H1 (cell line): ENCODE measurements around the gene ZNF654. TPM values are rescaled to one million over a fixed set of nuclear protein-coding genes. Genes with fewer than 3 reads are reported as not detected.

Experiments
- CTCF ChIA-PET: fragments of 300-600 bp; sonication (Branson Sonifier 250); formaldehyde crosslinking; loops from one replicate; lab custom pipeline; 2021; ENCODE audit not compliant: partially characterized antibody; lab: Charles Lee
- POLR2A ChIA-PET: fragments of 300-600 bp; sonication (Branson Sonifier 250); formaldehyde crosslinking; loops from one replicate; lab custom pipeline; 2021; ENCODE audit warnings: inconsistent platforms; ENCODE audit not compliant: partially characterized antibody; lab: Charles Lee
- DNase-seq, 2 experiments: peaks; one replicate each; pipeline versions ENCODE4 v3.0.0 to v3.0.0-alpha.2; 2010 to 2022; ENCODE audit warnings: low spot score in 2 of 2, low read depth in 1 of 2, mixed read lengths in 1 of 2
- FAIRE-seq: peaks from 2 replicates; lab custom pipeline; 2011; peaks lifted over from hg19 to GRCh38; lab: Jason Lieb, UNC
- H2AFZ ChIP-seq: 2 replicates; pipeline ENCODE4 v1.8.1; 2012; ENCODE audit warnings: low read length, inconsistent platforms
- H2AK5ac ChIP-seq: 2 replicates; pipeline ENCODE4 v1.6.1; 2013; ENCODE audit warnings: low read depth, low read length
- H2BK120ac ChIP-seq: replicated peaks from 2 replicates; pipeline ENCODE3; 2013; ENCODE audit warnings: low read depth, low read length, inconsistent platforms
- H2BK12ac ChIP-seq: 2 replicates; pipeline ENCODE4 v1.6.1; 2013; ENCODE audit warnings: low read depth, low read length
- H2BK15ac ChIP-seq: 2 replicates; pipeline ENCODE4 v1.6.1; 2013; ENCODE audit warnings: low read length
- H2BK20ac ChIP-seq: 2 replicates; pipeline ENCODE4 v1.6.1; 2013; ENCODE audit warnings: low read length
- H2BK5ac ChIP-seq: 2 replicates; pipeline ENCODE4 v1.6.1; 2013; ENCODE audit warnings: low read depth, low read length
- H3K14ac ChIP-seq: 2 replicates; pipeline ENCODE4 v1.6.1; 2013; ENCODE audit warnings: inconsistent platforms; ENCODE audit not compliant: insufficient read length
- H3K18ac ChIP-seq: 2 replicates; pipeline ENCODE4 v1.6.1; 2013; ENCODE audit warnings: low read length; ENCODE audit errors: extremely low read depth
- H3K23ac ChIP-seq: 2 replicates; pipeline ENCODE4 v1.6.1; 2013; ENCODE audit warnings: inconsistent platforms; ENCODE audit not compliant: insufficient read length
- H3K23me2 ChIP-seq: 2 replicates; pipeline ENCODE4 v1.6.1; 2013; ENCODE audit warnings: low read depth, low read length
- H3K27ac ChIP-seq: 2 replicates; pipeline ENCODE4 v1.6.1; 2011; ENCODE audit warnings: low read depth, low read length, inconsistent platforms
- H3K27me3 ChIP-seq, 4 experiments: replicated peaks in 1 of 4; 1 replicate in 1 of 4; 2 replicates in 3 of 4; pipeline versions ENCODE4 v1.6.1 to v1.8.1; 2011 to 2013; ENCODE audit warnings: low read length in 3 of 4, mild to moderate bottlenecking in 3 of 4, inconsistent platforms in 2 of 4, mixed read lengths in 2 of 4, moderate library complexity in 1 of 4; ENCODE audit not compliant: control insufficient read depth in 3 of 4, insufficient read depth in 3 of 4; ENCODE audit errors: extremely low read depth in 1 of 4
- H3K36me3 ChIP-seq, 4 experiments: 2 replicates each; pipeline versions ENCODE4 v1.6.1 to v1.8.1; 2011 to 2013; ENCODE audit warnings: mild to moderate bottlenecking in 4 of 4, low read length in 3 of 4, moderate library complexity in 2 of 4, control low read depth in 1 of 4, inconsistent platforms in 1 of 4; ENCODE audit not compliant: insufficient read depth in 4 of 4, control insufficient read depth in 2 of 4
- H3K4ac ChIP-seq: replicated peaks from 2 replicates; pipeline ENCODE3; 2013; ENCODE audit warnings: low read length, low read depth, mixed read lengths, inconsistent platforms; ENCODE audit not compliant: insufficient read length
- H3K4me1 ChIP-seq, 4 experiments: replicated peaks in 1 of 4; 1 replicate in 1 of 4; 2 replicates in 3 of 4; pipeline versions ENCODE4 v1.6.1 to v1.8.1; 2011 to 2013; ENCODE audit warnings: low read length in 3 of 4, inconsistent platforms in 2 of 4, mixed read lengths in 1 of 4; ENCODE audit not compliant: insufficient read depth in 4 of 4, control insufficient read depth in 3 of 4
- H3K4me2 ChIP-seq, 2 experiments: 2 replicates each; pipeline versions ENCODE4 v1.6.1 to v1.8.1; 2011 to 2013; ENCODE audit warnings: low read depth in 2 of 2, low read length in 2 of 2, control low read depth in 1 of 2, inconsistent platforms in 1 of 2, mild to moderate bottlenecking in 1 of 2; ENCODE audit not compliant: insufficient read depth in 1 of 2
- H3K4me3 ChIP-seq, 4 experiments: fragments of 200-600, 300-600 bp in 1 of 4; sonication (generic), shearing (Covaris generic), sonication (Bioruptor Twin) in 1 of 4; 2 replicates each; pipeline versions ENCODE4 v1.5.1 to v1.8.1; 2011 to 2016; ENCODE audit warnings: low read length in 4 of 4, low read depth in 3 of 4, control low read depth in 2 of 4, inconsistent platforms in 2 of 4, mild to moderate bottlenecking in 2 of 4, mixed read lengths in 1 of 4, moderate library complexity in 1 of 4; ENCODE audit not compliant: insufficient read depth in 2 of 4; ENCODE audit errors: extremely low read depth in 1 of 4
- H3K56ac ChIP-seq: replicated peaks from 2 replicates; pipeline ENCODE3; 2013; ENCODE audit warnings: low read depth, mild to moderate bottlenecking, mixed read lengths, low read length, inconsistent platforms; ENCODE audit not compliant: insufficient read length
- H3K79me1 ChIP-seq: 2 replicates; pipeline ENCODE4 v1.6.1; 2013; ENCODE audit warnings: low read depth, low read length, control low read depth
- H3K79me2 ChIP-seq, 2 experiments: 2 replicates each; pipeline versions ENCODE4 v1.6.1 to v1.8.1; 2012 to 2013; ENCODE audit warnings: low read length in 2 of 2, mild to moderate bottlenecking in 2 of 2, inconsistent platforms in 1 of 2; ENCODE audit not compliant: insufficient read depth in 2 of 2, control insufficient read depth in 1 of 2
- H3K9ac ChIP-seq, 4 experiments: replicated peaks in 1 of 4; 1 replicate in 1 of 4; 2 replicates in 3 of 4; pipeline versions ENCODE4 v1.6.1 to v1.8.1; 2011 to 2013; ENCODE audit warnings: low read depth in 3 of 4, low read length in 3 of 4, control low read depth in 2 of 4, mild to moderate bottlenecking in 2 of 4, moderate library complexity in 2 of 4, inconsistent platforms in 1 of 4; ENCODE audit errors: extremely low read depth in 1 of 4
- H3K9me3 ChIP-seq, 2 experiments: 2 replicates each; pipeline versions ENCODE4 v1.6.1 to v1.8.1; 2012 to 2013; ENCODE audit warnings: mild to moderate bottlenecking in 2 of 2, moderate library complexity in 2 of 2, control low read depth in 1 of 2, inconsistent platforms in 1 of 2, low read depth in 1 of 2, low read length in 1 of 2, mixed read lengths in 1 of 2; ENCODE audit not compliant: insufficient read depth in 2 of 2
- H4K20me1 ChIP-seq, 2 experiments: replicated peaks in 1 of 2; 2 replicates each; pipeline versions ENCODE3 to v1.8.1; 2011 to 2013; ENCODE audit warnings: inconsistent platforms in 2 of 2, low read length in 2 of 2, mild to moderate bottlenecking in 1 of 2; ENCODE audit not compliant: insufficient read depth in 2 of 2, control insufficient read depth in 1 of 2
- H4K5ac ChIP-seq: 2 replicates; pipeline ENCODE4 v1.6.1; 2013; ENCODE audit warnings: low read length, low read depth, mixed read lengths, inconsistent platforms; ENCODE audit not compliant: insufficient read length
- H4K8ac ChIP-seq: 2 replicates; pipeline ENCODE4 v1.8.0; 2013; ENCODE audit warnings: mild to moderate bottlenecking, moderate library complexity, low read length, inconsistent platforms; ENCODE audit not compliant: insufficient read depth; ENCODE audit errors: extremely low read depth
- H4K91ac ChIP-seq: replicated peaks from 2 replicates; pipeline ENCODE3; 2013; ENCODE audit warnings: low read length, mixed read lengths, inconsistent platforms; ENCODE audit not compliant: insufficient read length
- BRCA1 ChIP-seq: IDR thresholded peaks from 2 replicates; pipeline ENCODE4 v1.6.1; 2012; ENCODE audit warnings: low read depth, low read length, improper control_type of control experiment
- HDAC2 ChIP-seq, 2 experiments: fragments of 300-600 bp in 1 of 2; sonication (generic) in 1 of 2; IDR thresholded peaks; 2 replicates each; pipeline ENCODE4 v1.6.1; 2011 to 2012; ENCODE audit warnings: low read depth in 2 of 2, low read length in 2 of 2, mild to moderate bottlenecking in 2 of 2, moderate library complexity in 2 of 2, borderline replicate concordance in 1 of 2, inconsistent platforms in 1 of 2
- HDAC6 ChIP-seq: IDR thresholded peaks from one replicate; pipeline ENCODE4 v1.7.1; 2012; ENCODE audit warnings: low read depth, mild to moderate bottlenecking, inconsistent platforms, low read length, moderate library complexity
- JUND ChIP-seq: IDR thresholded peaks from 2 replicates; pipeline ENCODE4 v1.6.1; 2011; ENCODE audit warnings: mild to moderate bottlenecking, improper control_type of control experiment, low read length
- KDM1A ChIP-seq: fragments of 200-600, 300-600 bp; sonication (generic); IDR thresholded peaks from 2 replicates; pipeline ENCODE4 v1.7.1; 2016; ENCODE audit warnings: mild to moderate bottlenecking, low read length, borderline replicate concordance
- MAFK ChIP-seq: IDR thresholded peaks from 2 replicates; pipeline ENCODE4 v1.6.1; 2012; ENCODE audit warnings: low read depth, mild to moderate bottlenecking, improper control_type of control experiment, low read length
- RBBP5 ChIP-seq: IDR thresholded peaks from 2 replicates; pipeline ENCODE4 v1.7.1; 2012; ENCODE audit warnings: low read depth, mild to moderate bottlenecking, inconsistent platforms, low read length, moderate library complexity, borderline replicate concordance
- RNF2 ChIP-seq: fragments of 200-900, 300-1000 bp; sonication (generic); IDR thresholded peaks from 2 replicates; pipeline ENCODE4 v1.7.1; 2016; ENCODE audit warnings: borderline replicate concordance, low read depth, mild to moderate bottlenecking, antibody characterized with exemption, low read length; ENCODE audit not compliant: poor library complexity, severe bottlenecking; ENCODE audit errors: missing control alignments
- SIN3A ChIP-seq, 2 experiments: IDR thresholded peaks in 1 of 2; conservative IDR thresholded peaks in 1 of 2; 2 replicates each; pipeline ENCODE4 v1.6.1; 2011 to 2012; ENCODE audit warnings: low read length in 2 of 2, improper control_type of control experiment in 1 of 2, low read depth in 1 of 2, mild to moderate bottlenecking in 1 of 2
- SP2 ChIP-seq: IDR thresholded peaks from 2 replicates; pipeline ENCODE4 v1.6.1; 2012; ENCODE audit warnings: mild to moderate bottlenecking, low read length, inconsistent platforms
- TBP ChIP-seq: IDR thresholded peaks from 2 replicates; pipeline ENCODE4 v1.6.1; 2011; ENCODE audit warnings: low read depth, low read length, improper control_type of control experiment
- WGBS, 2 experiments: shearing (Covaris generic) in 1 of 2; methylation state at CpG; one replicate each; pipeline versions ENCODE4 v1.1.6 to v1.1.7; 2013 to 2015; ENCODE audit warnings: low lambda C conversion rate in 2 of 2, mixed read lengths in 2 of 2, inconsistent platforms in 1 of 2, low coverage in 1 of 2, missing lambda C conversion rate in 1 of 2; ENCODE audit not compliant: insufficient replicate concordance in 2 of 2, insufficient coverage in 1 of 2, insufficient read length in 1 of 2; ENCODE audit errors: extremely low coverage in 1 of 2, missing lambda C conversion rate in 1 of 2; 5-methylcytosine and 5-hydroxymethylcytosine counted together
- polyA plus RNA-seq, 7 experiments: library from polyadenylated mRNA; depleted of rRNA in 3 of 7; stranded (reverse) in 5 of 7; unstranded in 2 of 7; fragments of >200 nt in 5 of 7; fragments of 200-250 nt in 2 of 7; gene quantifications; 1 replicate in 5 of 7; 2 replicates in 1 of 7; 4 replicates in 1 of 7; pipeline versions ENCODE4 v1.2.1 to v1.2.3, GENCODE V29; 2011 to 2013; ENCODE audit warnings: missing spikeins in 2 of 7, mixed read lengths in 2 of 7
- total RNA-seq: library from RNA; stranded (reverse); fragmentation: NEBNext Ultra II Directional; extraction: Animal tissue kit (Norgen Biotek cat#: 25700); gene quantifications from 2 replicates; pipeline ENCODE4 v1.2.1, GENCODE V29; 2021

Gene ZNF654
- total and polyA plus RNA-seq, 2 of the 8 experiments (the other 6 are each of a cell fraction or from before 2014, with no cell fraction given): 0.47 to 5.3 TPM

- CTCF ChIA-PET: interaction anchor here (2.4 kb wide), 1 partner anchor 12 kb away, joined by 6 read pairs; no protein-coding TSS in a partner anchor
- H2BK5ac ChIP-seq: no peak overlapping the region
- FAIRE-seq: no peak
Observed at GRCh38 chr3:88101142-88101541, 42.1 kb downstream of the ZNF654 start.

More at GRCh38 chr3:88101142-88101541, 42.1 kb downstream of the ZNF654 start:
- H2AFZ ChIP-seq: no peak overlapping the region
- H4K5ac ChIP-seq: no peak overlapping the region
- H3K79me2 ChIP-seq: 0 out of 4 replicates have a peak, but pooled peaks cover 0 to 3% of the 10 kb centered on the region in 2 experiments
- no peak overlapping the region for H3K56ac ChIP-seq
- H3K9me3 ChIP-seq: no peaks in the 10 kb centered on the region
- H2BK12ac ChIP-seq: no peak overlapping the region
- H3K4me2 ChIP-seq: no peak overlapping the region
- no peak overlapping the region for H3K18ac ChIP-seq
- H4K91ac ChIP-seq: no peak overlapping the region
- H3K36me3 ChIP-seq: no peaks in the 10 kb centered on the region; a peak in 1 of 8 replicates
- no peaks in the 10 kb centered on the region for H3K4me1 ChIP-seq
- H4K20me1 ChIP-seq: no peaks in the 10 kb centered on the region
- H3K27me3 ChIP-seq: no peaks in the 10 kb centered on the region
- 97% methylated on average over 1 of the region's 1 CpG; no CpG with 5 or more reads in 1 of the 2 experiments for WGBS, 2 experiments
- no peak overlapping the region for H4K8ac ChIP-seq
- H2BK20ac ChIP-seq: no peak overlapping the region
- no peak overlapping the region for H2AK5ac ChIP-seq
- H3K4me3 ChIP-seq: no peak overlapping the region
- DNase-seq: no peak
- no peaks in the 10 kb centered on the region; the same call in 1 of the 2 replicates for H3K79me1 ChIP-seq
- H2BK120ac ChIP-seq: no peak overlapping the region
- H3K27ac ChIP-seq: no peak overlapping the region
- POLR2A ChIA-PET: no interaction called here
- no peak overlapping the region for H3K23ac ChIP-seq
- H2BK15ac ChIP-seq: no peak overlapping the region
- no peak overlapping the region for H3K4ac ChIP-seq
- TF ChIP-seq RNF2 (no peak), SP2 (no peak), HDAC2 (IDR thresholded peaks at IDR 0.05; ENCODE audit: borderline replicate concordance in 1 of 2, low read depth in 2 of 2, low read length in 2 of 2) (no peak), RBBP5 (no peak), BRCA1 (no peak), SIN3A (conservative IDR thresholded peaks at IDR 0.05 in 1 of 2, IDR thresholded peaks at IDR 0.05 in 1 of 2; ENCODE audit: low read depth in 1 of 2, low read length in 2 of 2) (no peak), JUND (no peak), MAFK (no peak), HDAC6 (no peak), KDM1A (no peak), TBP (no peak)
- H3K23me2 ChIP-seq: no peaks in the 10 kb centered on the region
- no peak overlapping the region for H3K14ac ChIP-seq
- no peak overlapping the region for H3K9ac ChIP-seq
